Stomach (tissue), 9 donors: ENCODE measurements around the gene ABCA3. TPM values are rescaled to one million over a fixed set of nuclear protein-coding genes. Genes with fewer than 3 reads are reported as not detected.

Experiments
- DNase-seq, 2 donors: peaks; one replicate each; pipeline versions ENCODE4 v3.0.0 to v3.0.0-alpha.2; 2013 to 2019
- H3K27ac ChIP-seq, 5 donors: fragments of 200-600 bp in 4 of 5; sonication (generic) in 4 of 5; one replicate each; pipeline ENCODE4 v1.5.1; 2013 to 2019; ENCODE audit warnings: mild to moderate bottlenecking in 1 of 5, moderate library complexity in 1 of 5
- H3K27me3 ChIP-seq, 3 donors: fragments of 200-600 bp; sonication (generic); one replicate each; pipeline ENCODE4 v1.5.1; 2017 to 2019; ENCODE audit warnings: mixed run types in 1 of 3
- H3K36me3 ChIP-seq, 4 donors: fragments of 200-600 bp; sonication (generic); 1 replicate in 3 of 4; 2 replicates in 1 of 4; pipeline ENCODE4 v1.5.1; 2016 to 2019
- H3K4me1 ChIP-seq, 4 donors: fragments of 200-600 bp; sonication (generic); one replicate each; pipeline ENCODE4 v1.5.1; 2016 to 2019
- H3K4me3 ChIP-seq, 4 donors: fragments of 200-600 bp; sonication (generic) in 3 of 4; one replicate each; pipeline ENCODE4 v1.5.1; 2016 to 2019; ENCODE audit warnings: mild to moderate bottlenecking in 1 of 4
- H3K9me3 ChIP-seq, 4 donors: fragments of 200-600 bp; sonication (generic); one replicate each; pipeline ENCODE4 v1.5.1; 2016 to 2019
- CTCF ChIP-seq, 7 experiments: fragments of 450-650 bp in 4 of 7; fragments of 200-600 bp in 3 of 7; sonication (generic) in 3 of 7; IDR thresholded peaks; one replicate each; pipeline ENCODE4 v1.5.1; 2016 to 2019; ENCODE audit warnings: antibody characterized with exemption in 7 of 7, control low read depth in 2 of 7, mild to moderate bottlenecking in 1 of 7
- EP300 ChIP-seq: sonication (generic); formaldehyde crosslinking; IDR thresholded peaks from one replicate; pipeline ENCODE4 v1.6.1; 2017; ENCODE audit warnings: antibody characterized with exemption
- POLR2A ChIP-seq, 4 donors: fragments of 450-650 bp; IDR thresholded peaks; one replicate each; pipeline ENCODE4 v1.6.1; 2016; ENCODE audit warnings: antibody characterized with exemption in 4 of 4, control low read depth in 2 of 4, mild to moderate bottlenecking in 1 of 4, moderate library complexity in 1 of 4
- POLR2AphosphoS5 ChIP-seq, 3 donors: sonication (generic); formaldehyde crosslinking; IDR thresholded peaks; one replicate each; pipeline ENCODE4 v1.6.1; 2016; ENCODE audit warnings: antibody characterized with exemption in 3 of 3
- WGBS, 5 donors: extraction: QIAGEN DNeasy Blood & Tissue Kit in 3 of 5; methylation state at CpG; one replicate each; pipeline versions ENCODE4 v1.1.5 to v1.1.7; 2013 to 2018; 5-methylcytosine and 5-hydroxymethylcytosine counted together
- intact Hi-C: fragments of 100-400 bp; cut with DNase I; formaldehyde crosslinking; loops from one replicate; pipeline ENCODE4 v1.15.1; 2023; ENCODE audit warnings: low total_unique reads
- polyA plus RNA-seq, 3 donors: library from polyadenylated mRNA; stranded (reverse); fragments of 200-250 nt; gene quantifications; one replicate each; pipeline ENCODE4 v1.2.3, GENCODE V29; 2013
- total RNA-seq, 5 donors: library from RNA; depleted of rRNA; stranded (reverse); fragments of >200 nt; gene quantifications; one replicate each; pipeline versions ENCODE4 v1.1.0 to v1.2.3, GENCODE V29; 2014 to 2016
- donor health status: healthy with polysubstance abuse.
- donor health status: Bipolar disorder and iron deficiency.
- donor health status: healthy.

Gene ABCA3
- total and polyA plus RNA-seq, 8 donors: 0.61 to 39.3 (median 3.9) TPM

- no peak overlapping the region for H3K27ac ChIP-seq
- H3K27me3 ChIP-seq: peaks cover 0 to 22% (median 4%) of the 10 kb centered on the region in 3 donors
- no peak overlapping the region for H3K4me3 ChIP-seq
- peaks cover 23 to 27% (median 23%) of the 10 kb centered on the region in 4 donors for H3K4me1 ChIP-seq
- no peak for DNase-seq
- peaks cover 0 to 4% (median 0%) of the 10 kb centered on the region in 4 donors for H3K9me3 ChIP-seq
- WGBS, 5 donors: 30 to 71% (median 61%) methylated on average over 1 of the region's 1 CpG
- no peak for TF ChIP-seq POLR2A (IDR thresholded peaks at IDR 0.05)
- TF ChIP-seq CTCF (IDR thresholded peaks at IDR 0.05): no peak
- no peak for TF ChIP-seq POLR2AphosphoS5 (IDR thresholded peaks at IDR 0.05)
- TF ChIP-seq EP300: no peak
- H3K36me3 ChIP-seq: no peaks in the 10 kb centered on the region
- intact Hi-C loops: loop anchor here (5.0 kb wide), 1 partner anchor 154 kb away; no protein-coding TSS in a partner anchor
Measured at GRCh38 chr16:2343211-2343610, 2.7 kb upstream of the ABCA3 start.

GRCh38 chr16:2341456-2342447 is 1.2 kb upstream of the ABCA3 start:
- Histone ChIP-seq H3K4me3 (peak overlapping the region; percentile 7 to 93 (median 42)), H3K4me1 (peaks cover 23 to 27% (median 23%) of the 10 kb centered on the region in 4 donors), H3K27me3 (peaks cover 0 to 22% (median 4%) of the 10 kb centered on the region in 3 donors), H3K9me3 (peaks cover 0 to 4% (median 0%) of the 10 kb centered on the region in 4 donors), H3K36me3 (no peaks in the 10 kb centered on the region), H3K27ac (peak overlapping the region in 2 of 5 donors; percentile 8 to 71)
- intact Hi-C loops: loop anchor here (5.0 kb wide), 1 partner anchor 156 kb away; no protein-coding TSS in a partner anchor
- DNase-seq: peak in 1 of 2 donors; percentile 32
- 15 to 36% (median 19%) methylated on average over 24 to 77 of the region's 77 CpGs for WGBS, 5 donors
- TF ChIP-seq POLR2AphosphoS5 (IDR thresholded peaks at IDR 0.05): no peak
- TF ChIP-seq EP300: no peak
- no peak for TF ChIP-seq POLR2A (IDR thresholded peaks at IDR 0.05)
- TF ChIP-seq CTCF (IDR thresholded peaks at IDR 0.05): no peak

- peak overlapping the region; percentile 71 to 93 (median 76) for H3K4me3 ChIP-seq
- peaks cover 23 to 27% (median 23%) of the 10 kb centered on the region in 4 donors for H3K4me1 ChIP-seq
- TF ChIP-seq CTCF (IDR thresholded peaks at IDR 0.05) (no peak), EP300 (no peak), POLR2AphosphoS5 (IDR thresholded peaks at IDR 0.05) (no peak), POLR2A (IDR thresholded peaks at IDR 0.05) (no peak)
- 3 to 14% (median 4%) methylated on average over 25 to 96 of the region's 98 CpGs for WGBS, 5 donors
- peak; percentile 58 to 76 for DNase-seq
- H3K27me3 ChIP-seq: peaks cover 0 to 22% (median 4%) of the 10 kb centered on the region in 3 donors
- peak overlapping the region in 4 of 5 donors; percentile 12 to 71 (median 48) for H3K27ac ChIP-seq
- H3K36me3 ChIP-seq: no peaks in the 10 kb centered on the region
- peaks cover 0 to 4% (median 0%) of the 10 kb centered on the region in 4 donors for H3K9me3 ChIP-seq
- intact Hi-C loops: loop anchor here (5.0 kb wide), 1 partner anchor 157 kb away; no protein-coding TSS in a partner anchor
Measured at GRCh38 chr16:2339521-2340484, 725 bp downstream of the ABCA3 start.
